HepG2 (cell line): ENCODE results near the gene SH2D3A. TPM values are rescaled to one million over a fixed set of nuclear protein-coding genes. Genes with fewer than 3 reads are reported as not detected.

ENCODE experiments used
- ASH2L ChIP-seq: fragments of 300-600, 200-600 bp; sonication (generic); IDR thresholded peaks from 2 replicates; pipeline ENCODE4 v1.7.0; 2017; ENCODE audit warnings: low read depth, mild to moderate bottlenecking, moderate library complexity, mixed read lengths, low read length; ENCODE audit not compliant: insufficient read length
- ATF7 ChIP-seq, 2 experiments: fragments of 450-650 bp in 1 of 2; sonication (generic) in 1 of 2; formaldehyde crosslinking in 1 of 2; IDR thresholded peaks; 2 replicates each; pipeline versions ENCODE4 v1.4.0 to v1.6.1; 2016 to 2020; ENCODE audit warnings: antibody characterized with exemption in 1 of 2, mild to moderate bottlenecking in 1 of 2, missing genetic modification reagents in 1 of 2
- BCLAF1 ChIP-seq: fragments of 450-650 bp; IDR thresholded peaks from 2 replicates; pipeline ENCODE4 v1.6.1; 2017; ENCODE audit warnings: mild to moderate bottlenecking
- HNF1A ChIP-seq, 2 experiments: sonication (generic) in 1 of 2; formaldehyde crosslinking in 1 of 2; IDR thresholded peaks; 2 replicates each; pipeline versions ENCODE4 v1.4.0 to v1.6.1; 2016 to 2020; ENCODE audit warnings: borderline replicate concordance in 1 of 2, low read depth in 1 of 2, mild to moderate bottlenecking in 1 of 2, missing genetic modification reagents in 1 of 2
- KLF15 ChIP-seq: sonication (generic); formaldehyde crosslinking; IDR thresholded peaks from 2 replicates; pipeline ENCODE4 v1.8.1; 2023; ENCODE audit warnings: borderline replicate concordance, mild to moderate bottlenecking, inconsistent platforms, missing genetic modification reagents, mixed read lengths
- RARA ChIP-seq: IDR thresholded peaks from 2 replicates; pipeline ENCODE4 v1.6.1; 2016; ENCODE audit warnings: missing genetic modification reagents, missing compliant biosample characterization
- TBL1XR1 ChIP-seq: fragments of 150-350 bp; IDR thresholded peaks from 2 replicates; pipeline ENCODE4 v1.6.1; 2014; ENCODE audit warnings: borderline replicate concordance, low read length; ENCODE audit not compliant: partially characterized antibody
- THAP11 ChIP-seq: IDR thresholded peaks from 2 replicates; pipeline ENCODE4 v1.6.1; 2016; ENCODE audit warnings: missing biosample characterization, missing genetic modification reagents
- ZBTB38 ChIP-seq: sonication (generic); formaldehyde crosslinking; IDR thresholded peaks from 2 replicates; pipeline ENCODE4 v1.5.1; 2020; ENCODE audit warnings: mild to moderate bottlenecking, missing genetic modification reagents
- ZC3H4 ChIP-seq: sonication (generic); formaldehyde crosslinking; IDR thresholded peaks from 2 replicates; pipeline ENCODE4 v1.4.0; 2020; ENCODE audit warnings: missing genetic modification reagents, borderline replicate concordance
- ZNF143 ChIP-seq: sonication (generic); formaldehyde crosslinking; IDR thresholded peaks from 2 replicates; pipeline ENCODE4 v1.4.0; 2020; ENCODE audit warnings: missing genetic modification reagents
- ZNF280D ChIP-seq: sonication (generic); formaldehyde crosslinking; IDR thresholded peaks from 2 replicates; pipeline ENCODE4 v1.5.1; 2020; ENCODE audit warnings: mild to moderate bottlenecking, missing genetic modification reagents
- ZNF296 ChIP-seq: sonication (generic); formaldehyde crosslinking; conservative IDR thresholded peaks from 2 replicates; pipeline ENCODE4 v1.5.0; 2020; ENCODE audit warnings: mild to moderate bottlenecking, missing genetic modification reagents
- ZNF572 ChIP-seq: sonication (generic); formaldehyde crosslinking; IDR thresholded peaks from 2 replicates; pipeline ENCODE4 v1.5.1; 2020; ENCODE audit warnings: mild to moderate bottlenecking, missing genetic modification reagents
- ZNF598 ChIP-seq: sonication (generic); formaldehyde crosslinking; IDR thresholded peaks from 2 replicates; pipeline ENCODE4 v1.5.1; 2020; ENCODE audit warnings: mild to moderate bottlenecking, missing genetic modification reagents, borderline replicate concordance
- ZNF607 ChIP-seq: sonication (generic); formaldehyde crosslinking; IDR thresholded peaks from 2 replicates; pipeline ENCODE4 v1.5.1; 2020; ENCODE audit warnings: missing genetic modification reagents, mild to moderate bottlenecking, borderline replicate concordance
- ZZZ3 ChIP-seq: sonication (generic); formaldehyde crosslinking; IDR thresholded peaks from 2 replicates; pipeline ENCODE4 v1.4.0; 2020; ENCODE audit warnings: missing genetic modification reagents, mild to moderate bottlenecking, borderline replicate concordance
- polyA plus RNA-seq, 8 experiments: library from polyadenylated mRNA; depleted of rRNA in 3 of 8; stranded (reverse) in 7 of 8; unstranded in 1 of 8; fragments of >200 nt; fragmentation: Illumina TruSeq in 4 of 8; extraction: Trizol in 4 of 8; gene quantifications; 2 replicates each; pipeline versions ENCODE4 v1.2.1 to v1.2.3, GENCODE V29; 2011 to 2016; ENCODE audit warnings: low read depth in 4 of 8, missing spikeins in 1 of 8, mixed read lengths in 1 of 8; ENCODE audit not compliant: insufficient read depth in 1 of 8
- total RNA-seq, 5 experiments: library from RNA; depleted of rRNA; stranded (reverse); fragments of >200 nt; fragmentation: Illumina TruSeq; extraction: Trizol; gene quantifications; 2 replicates each; pipeline ENCODE4 v1.2.3, GENCODE V29; 2016; ENCODE audit warnings: low read depth in 1 of 5

The SH2D3A gene
- total and polyA plus RNA-seq, 2 of the 13 experiments (the other 11 are each of a cell fraction or from before 2014, with no cell fraction given): 1.0 to 2.2 TPM

GRCh38 chr19:6718741-6719539, 48.3 kb downstream of the SH2D3A start (continued):
- TF ChIP-seq ZNF280D (CRISPR knock-in tag): peak; percentile 25; the same call in 1 of the 2 replicates
- TF ChIP-seq ATF7 (IDR thresholded peaks at IDR 0.05): no peak
- no peak for TF ChIP-seq ATF7 (CRISPR knock-in tag; IDR thresholded peaks at IDR 0.05)
- TF ChIP-seq ZNF598 (CRISPR knock-in tag): no peak
- TF ChIP-seq ZNF572: 0 out of 2 replicates have a peak, but pooled peaks have one; percentile 42
- TF ChIP-seq ZNF143 (CRISPR knock-in tag): peak; percentile 32; the same call in 1 of the 2 replicates
- TF ChIP-seq ZZZ3 (CRISPR knock-in tag): no peak
- TF ChIP-seq BCLAF1: no peak
- TF ChIP-seq HNF1A (IDR thresholded peaks at IDR 0.05; ENCODE audit: low read depth): no peak
- TF ChIP-seq HNF1A (CRISPR knock-in tag; IDR thresholded peaks at IDR 0.05; ENCODE audit: borderline replicate concordance): no peak
- TF ChIP-seq ZNF607 (CRISPR knock-in tag): peak; percentile 74; the same call in 1 of the 2 replicates
- peak; percentile 88; the same call in 1 of the 2 replicates for TF ChIP-seq ZC3H4
- TF ChIP-seq ZNF296 (CRISPR knock-in tag): peak; percentile 72; the same call in 1 of the 2 replicates
- TF ChIP-seq ZBTB38 (CRISPR knock-in tag): peak; percentile 55; the same call in 1 of the 2 replicates
- peak; percentile 61 for TF ChIP-seq THAP11 (CRISPR knock-in tag)
- peak; percentile 27 for TF ChIP-seq TBL1XR1
- TF ChIP-seq KLF15 (CRISPR knock-in tag): peak; percentile 46; the same call in 1 of the 2 replicates
- TF ChIP-seq ASH2L: no peak
- peak; percentile 45 for TF ChIP-seq RARA (CRISPR knock-in tag)
